Muscle layer of duodenum (tissue), 2 donors: ENCODE data around the gene E2F3.

Source experiments
- H3K27ac ChIP-seq: one replicate; pipeline ENCODE4 v1.7.0; 2013; ENCODE audit warnings: mild to moderate bottlenecking, low read length
- H3K27me3 ChIP-seq: one replicate; pipeline ENCODE4 v1.7.0; 2013; ENCODE audit warnings: low read depth, mild to moderate bottlenecking, control low read depth, low read length
- H3K36me3 ChIP-seq, 2 donors: one replicate each; pipeline ENCODE4 v1.7.0; 2013; ENCODE audit warnings: low read length in 2 of 2, control low read depth in 1 of 2, mild to moderate bottlenecking in 1 of 2; ENCODE audit not compliant: insufficient read depth in 2 of 2, control insufficient read depth in 1 of 2
- H3K4me1 ChIP-seq, 2 donors: one replicate each; pipeline ENCODE4 v1.7.0; 2013; ENCODE audit warnings: low read length in 2 of 2, mild to moderate bottlenecking in 2 of 2, control low read depth in 1 of 2, moderate library complexity in 1 of 2; ENCODE audit not compliant: insufficient read depth in 2 of 2, control insufficient read depth in 1 of 2
- H3K4me3 ChIP-seq, 2 donors: one replicate each; pipeline ENCODE4 v1.7.0; 2013; ENCODE audit warnings: low read length in 2 of 2, low read depth in 1 of 2, mild to moderate bottlenecking in 1 of 2
- H3K9me3 ChIP-seq, 2 donors: one replicate each; pipeline ENCODE4 v1.7.0; 2013; ENCODE audit warnings: low read length in 2 of 2, control low read depth in 1 of 2, mild to moderate bottlenecking in 1 of 2; ENCODE audit not compliant: control insufficient read depth in 1 of 2
- donor health status: healthy.

Gene E2F3

DNA sequence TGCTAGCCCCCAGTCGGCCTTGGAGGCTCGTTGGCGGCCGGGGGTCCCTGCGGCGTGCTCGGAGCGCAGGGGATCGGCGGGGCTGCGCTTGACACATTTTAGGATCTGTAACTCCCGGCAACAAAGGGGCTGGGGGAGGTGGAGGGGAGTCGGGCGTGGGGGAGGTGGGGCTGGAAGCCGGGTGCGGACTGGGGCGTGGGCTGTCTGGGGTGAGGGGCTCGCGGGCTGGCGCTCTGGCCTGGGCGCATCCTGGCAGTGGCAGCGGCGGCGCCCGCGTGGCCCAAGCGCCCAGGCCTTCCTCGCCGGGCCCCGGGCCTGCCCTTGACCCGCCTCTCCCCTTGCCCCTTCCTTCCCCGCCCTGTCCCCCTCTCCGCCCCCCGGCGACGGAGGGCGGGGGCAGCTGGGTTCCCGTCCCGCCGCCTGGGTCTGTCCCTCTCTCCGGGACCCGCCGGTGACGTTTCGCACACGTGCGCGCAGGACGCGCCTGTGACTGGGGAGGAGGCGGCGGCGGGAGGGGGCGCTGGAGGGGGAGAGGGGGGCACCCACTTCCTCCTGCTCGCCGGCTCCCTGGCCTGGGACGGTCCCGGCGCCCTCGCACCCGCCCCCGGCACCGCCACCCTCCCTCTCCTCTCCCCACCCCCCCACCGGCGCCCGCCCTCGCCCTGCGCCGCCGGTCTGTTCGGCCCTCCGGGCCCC is 1.5 kb downstream of the E2F3 start:
- H3K27me3 ChIP-seq = no peaks in the 10 kb centered on the region
- H3K4me1 ChIP-seq = peaks cover 0 to 7% of the 10 kb centered on the region in 2 donors
- H3K27ac ChIP-seq = peak overlapping the region; percentile 92
- H3K36me3 ChIP-seq = peaks cover 0 to 4% of the 10 kb centered on the region in 2 donors
- H3K9me3 ChIP-seq = no peaks in the 10 kb centered on the region
- H3K4me3 ChIP-seq = peak overlapping the region; percentile 77 to 89

DNA sequence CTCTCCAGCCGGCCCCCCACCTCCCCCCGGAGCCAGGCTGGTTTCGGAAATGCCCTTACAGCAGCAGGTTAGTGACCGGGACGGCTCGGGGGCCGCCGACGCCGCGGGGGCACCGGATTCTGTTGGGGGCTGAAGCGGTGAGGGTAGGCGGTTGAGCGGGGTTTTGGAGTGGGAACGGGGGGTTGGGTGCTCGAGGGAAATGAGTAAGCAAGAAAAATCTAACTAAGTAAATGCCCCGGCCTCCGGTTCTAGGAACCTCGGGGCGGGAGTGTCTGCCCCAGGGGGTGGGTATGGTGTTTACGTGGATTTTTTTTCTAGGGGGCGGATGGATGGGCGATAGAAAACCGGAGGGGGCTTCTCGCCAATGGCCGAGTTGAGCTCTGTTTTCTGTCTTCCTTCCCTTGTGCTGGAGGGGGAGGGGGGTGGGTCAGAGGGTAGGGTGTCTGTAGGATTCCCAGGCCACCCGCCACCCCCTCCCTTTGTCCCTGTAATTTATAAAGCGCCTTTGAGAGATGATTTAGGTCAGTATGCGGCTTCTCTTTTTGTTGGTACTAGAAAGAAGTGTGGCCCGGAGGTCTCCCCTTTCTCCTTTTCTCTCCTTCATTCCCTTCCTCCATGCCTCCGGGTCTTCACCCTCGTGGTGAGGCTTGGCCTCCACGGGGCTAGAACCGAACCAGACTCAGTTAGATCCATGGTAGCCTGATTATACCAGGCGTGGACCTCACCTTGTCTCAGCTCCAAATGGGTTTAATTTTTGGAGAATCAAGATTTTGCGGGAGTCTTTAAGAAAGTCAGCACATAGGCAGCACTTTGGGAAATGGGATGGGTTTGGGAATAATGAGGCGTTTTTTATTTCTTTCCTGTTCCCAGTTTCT is 2.3 kb downstream of the E2F3 start:
- peaks cover 0 to 4% of the 10 kb centered on the region in 2 donors for H3K36me3 ChIP-seq
- H3K27me3 ChIP-seq = no peaks in the 10 kb centered on the region
- no peaks in the 10 kb centered on the region for H3K9me3 ChIP-seq
- peak overlapping the region; percentile 77 to 89 for H3K4me3 ChIP-seq
- peak overlapping the region; percentile 92 for H3K27ac ChIP-seq
- H3K4me1 ChIP-seq = peaks cover 0 to 7% of the 10 kb centered on the region in 2 donors

DNA sequence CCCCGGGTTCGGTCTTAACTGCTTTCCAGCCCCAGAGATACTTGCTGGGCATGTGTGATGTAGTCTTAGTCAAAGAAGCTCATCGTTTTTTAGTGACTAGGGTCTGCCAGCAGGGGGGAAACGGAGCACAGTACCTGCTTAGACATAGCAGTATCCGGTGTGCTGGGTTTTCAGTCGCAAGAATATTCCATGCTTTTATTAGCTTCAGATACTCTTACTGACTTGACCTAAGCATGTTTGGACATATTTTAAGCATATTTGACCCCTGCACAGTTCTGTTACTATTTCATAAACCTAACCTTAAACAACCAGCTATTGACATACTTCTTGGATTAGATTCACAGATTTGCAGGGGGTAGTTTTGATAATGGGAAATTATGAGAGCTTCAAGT is 3.0 kb downstream of the E2F3 start:
- Histone ChIP-seq H3K9me3 (no peaks in the 10 kb centered on the region), H3K4me3 (peak overlapping the region; percentile 77 to 89), H3K36me3 (peaks cover 0 to 4% of the 10 kb centered on the region in 2 donors), H3K27ac (peak overlapping the region; percentile 92), H3K27me3 (no peaks in the 10 kb centered on the region), H3K4me1 (peaks cover 0 to 7% of the 10 kb centered on the region in 2 donors)

GRCh38 chr6:20408851-20409250 is 7.2 kb downstream of the E2F3 start:
- Histone ChIP-seq H3K27ac (no peak overlapping the region), H3K36me3 (no peaks in the 10 kb centered on the region), H3K27me3 (no peaks in the 10 kb centered on the region), H3K4me1 (peaks cover 0 to 7% of the 10 kb centered on the region in 2 donors), H3K4me3 (no peak overlapping the region), H3K9me3 (no peaks in the 10 kb centered on the region)

GRCh38 chr6:20409427-20409971 is 7.8 kb downstream of the E2F3 start:
- H3K27ac ChIP-seq = peak overlapping the region; percentile 49
- no peaks in the 10 kb centered on the region for H3K36me3 ChIP-seq
- no peaks in the 10 kb centered on the region for H3K27me3 ChIP-seq
- H3K4me1 ChIP-seq = peaks cover 0 to 3% of the 10 kb centered on the region in 2 donors
- H3K9me3 ChIP-seq = no peaks in the 10 kb centered on the region
- H3K4me3 ChIP-seq = peak overlapping the region in 1 of 2 donors; percentile 18

DNA sequence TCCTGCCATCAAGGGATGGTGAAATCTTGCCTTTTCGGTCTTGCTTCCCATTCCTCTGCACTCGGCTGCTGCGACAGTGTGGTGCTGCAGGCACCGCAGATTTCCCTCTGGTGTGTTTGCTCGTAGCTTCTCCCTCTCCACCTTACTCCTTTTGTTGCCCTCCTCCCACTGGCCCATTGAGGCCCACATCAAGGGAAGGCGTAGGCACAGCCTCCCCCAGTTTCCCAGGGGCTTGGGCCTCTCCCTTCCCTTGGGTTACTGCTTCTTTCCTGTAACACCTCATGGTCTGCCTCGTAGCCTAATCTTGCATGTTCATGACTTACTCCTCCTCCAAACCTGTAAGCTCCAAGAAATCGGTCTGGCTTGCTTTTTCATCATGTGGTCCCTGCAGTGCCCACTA is 9.9 kb downstream of the E2F3 start:
- H3K27ac ChIP-seq = no peak overlapping the region
- H3K9me3 ChIP-seq = no peaks in the 10 kb centered on the region
- H3K4me1 ChIP-seq = no peaks in the 10 kb centered on the region
- no peak overlapping the region for H3K4me3 ChIP-seq
- no peaks in the 10 kb centered on the region for H3K36me3 ChIP-seq
- H3K27me3 ChIP-seq = no peaks in the 10 kb centered on the region

- no peak overlapping the region for H3K27ac ChIP-seq
- no peak overlapping the region for H3K4me3 ChIP-seq
Measured at GRCh38 chr6:20411953-20412681, 10.4 kb downstream of the E2F3 start.

DNA sequence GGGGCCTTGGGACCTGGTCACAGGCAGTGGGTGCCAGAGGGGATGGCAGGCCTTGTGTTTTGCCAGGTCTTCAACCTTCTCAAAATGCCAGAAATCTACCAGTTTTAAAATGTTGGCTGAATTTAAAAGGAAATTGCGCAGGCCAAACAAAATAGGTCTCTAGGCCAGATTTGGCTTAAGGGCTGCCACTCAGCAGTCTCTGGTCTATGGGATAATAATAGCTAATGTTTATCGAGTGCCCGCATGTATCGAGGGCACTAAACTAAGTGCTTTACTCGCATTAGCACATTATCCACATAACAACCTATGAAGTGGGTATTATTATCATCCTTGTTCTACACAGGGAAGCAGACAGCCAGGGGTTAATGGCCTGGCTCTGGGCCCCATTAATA is 11.0 kb downstream of the E2F3 start:
- Histone ChIP-seq H3K4me1 (no peaks in the 10 kb centered on the region), H3K27me3 (no peaks in the 10 kb centered on the region), H3K4me3 (no peak overlapping the region), H3K9me3 (no peaks in the 10 kb centered on the region), H3K36me3 (no peaks in the 10 kb centered on the region), H3K27ac (no peak overlapping the region)

More at GRCh38 chr6:20411953-20412681, 10.4 kb downstream of the E2F3 start:
- H3K36me3 ChIP-seq = no peaks in the 10 kb centered on the region
- no peaks in the 10 kb centered on the region for H3K27me3 ChIP-seq
- no peaks in the 10 kb centered on the region for H3K4me1 ChIP-seq
- no peaks in the 10 kb centered on the region for H3K9me3 ChIP-seq

- H3K4me3 ChIP-seq = no peak overlapping the region
- no peaks in the 10 kb centered on the region for H3K4me1 ChIP-seq
- no peaks in the 10 kb centered on the region for H3K9me3 ChIP-seq
- H3K27ac ChIP-seq = no peak overlapping the region
- H3K27me3 ChIP-seq = no peaks in the 10 kb centered on the region
- H3K36me3 ChIP-seq = no peaks in the 10 kb centered on the region
Measured at GRCh38 chr6:20413826-20414225, 12.1 kb downstream of the E2F3 start.

DNA sequence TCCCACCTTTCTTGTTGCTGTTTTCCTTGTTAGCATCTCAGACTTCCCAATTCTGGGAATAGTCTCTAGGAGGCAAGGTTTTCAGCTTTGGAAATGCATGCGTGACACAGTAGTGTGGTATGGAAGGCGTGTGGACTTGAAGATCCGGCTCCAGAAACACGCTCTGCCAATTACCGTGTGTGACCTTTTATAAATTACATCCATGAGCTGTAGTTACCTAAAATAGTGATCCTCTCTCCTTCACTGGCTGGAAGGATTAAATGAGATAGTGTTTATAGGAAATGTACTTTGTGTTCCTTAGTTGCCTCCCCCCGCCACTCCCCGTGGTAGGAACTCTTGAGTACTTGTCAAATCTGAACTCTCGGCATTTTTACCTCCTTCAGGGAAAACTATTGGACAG is 13.0 kb downstream of the E2F3 start:
- Histone ChIP-seq H3K27ac (no peak overlapping the region), H3K27me3 (no peaks in the 10 kb centered on the region), H3K9me3 (no peaks in the 10 kb centered on the region), H3K4me3 (no peak overlapping the region), H3K36me3 (no peaks in the 10 kb centered on the region), H3K4me1 (no peaks in the 10 kb centered on the region)

DNA sequence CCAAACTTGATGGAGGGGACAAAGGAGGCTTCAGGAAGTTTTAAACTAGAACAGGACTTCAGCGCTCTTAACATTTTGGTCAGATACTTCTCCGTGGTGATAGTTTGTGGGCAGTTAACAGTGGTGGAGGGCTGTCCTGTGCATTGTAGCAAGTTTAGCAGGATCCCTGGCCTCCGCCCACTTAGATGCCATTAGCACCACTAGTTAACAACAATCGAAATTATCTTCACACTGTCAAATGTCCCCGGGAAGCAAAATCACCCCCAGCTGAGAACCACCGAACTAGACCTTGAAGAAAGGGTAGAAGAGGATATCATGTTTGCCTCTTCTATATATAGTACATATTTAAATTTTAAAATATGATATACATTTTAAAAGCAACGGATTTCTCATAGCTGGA is 13.6 kb downstream of the E2F3 start:
- no peak overlapping the region for H3K27ac ChIP-seq
- H3K27me3 ChIP-seq = no peaks in the 10 kb centered on the region
- H3K4me3 ChIP-seq = no peak overlapping the region

More for the DNA sequence above, 13.6 kb downstream of the E2F3 start:
- H3K9me3 ChIP-seq = no peaks in the 10 kb centered on the region
- no peaks in the 10 kb centered on the region for H3K36me3 ChIP-seq
- H3K4me1 ChIP-seq = no peaks in the 10 kb centered on the region
